Activated CD4-positive, CD25-positive, alpha-beta regulatory T cell treated with anti-CD3 and anti-CD28 coated beads, Interleukin-2, amount 50 U/mL, for 16 hours (primary cell): ENCODE results near the gene SLC35E3.

Experiments used
- DNase-seq: peaks from one replicate; pipeline ENCODE4 v3.0.0-alpha.2; 2020; ENCODE audit warnings: low read depth, low spot score

SLC35E3 gene

GRCh38 chr12:68769941-68770340 lies 24.0 kb downstream of the SLC35E3 start:
- DNase-seq = no peak

- DNase-seq = no peak
Measured at GRCh38 chr12:68771223-68771925, 25.4 kb downstream of the SLC35E3 start.

GRCh38 chr12:68772714-68773113 lies 26.7 kb downstream of the SLC35E3 start:
- DNase-seq = no peak

GRCh38 chr12:68773582-68773981 lies 27.6 kb downstream of the SLC35E3 start:
- no peak for DNase-seq

- DNase-seq = no peak
Measured at GRCh38 chr12:68775121-68775630, 29.2 kb downstream of the SLC35E3 start.

- no peak for DNase-seq
Measured at GRCh38 chr12:68776976-68777610, 31.1 kb downstream of the SLC35E3 start.

- DNase-seq = no peak
Measured at GRCh38 chr12:68779280-68779679, 33.3 kb downstream of the SLC35E3 start.

GRCh38 chr12:68780731-68781130 lies 34.8 kb downstream of the SLC35E3 start:
- DNase-seq = no peak

GRCh38 chr12:68781728-68782127 lies 35.8 kb downstream of the SLC35E3 start:
- no peak for DNase-seq

GRCh38 chr12:68784015-68784414 lies 38.0 kb downstream of the SLC35E3 start:
- DNase-seq = no peak

GRCh38 chr12:68785358-68785757 lies 39.4 kb downstream of the SLC35E3 start:
- DNase-seq = no peak

GRCh38 chr12:68785823-68786222 lies 39.8 kb downstream of the SLC35E3 start:
- no peak for DNase-seq

GRCh38 chr12:68786929-68787328 lies 41.0 kb downstream of the SLC35E3 start:
- no peak for DNase-seq

- no peak for DNase-seq
Measured at GRCh38 chr12:68788554-68789143, 42.7 kb downstream of the SLC35E3 start.

GRCh38 chr12:68789144-68789878 lies 43.3 kb downstream of the SLC35E3 start:
- no peak for DNase-seq

GRCh38 chr12:68790081-68790951 lies 44.3 kb downstream of the SLC35E3 start:
- no peak for DNase-seq

GRCh38 chr12:68790952-68791234 lies 44.9 kb downstream of the SLC35E3 start:
- no peak for DNase-seq

GRCh38 chr12:68791897-68792481 lies 46.0 kb downstream of the SLC35E3 start:
- DNase-seq = no peak

GRCh38 chr12:68792952-68793351 lies 47.0 kb downstream of the SLC35E3 start:
- DNase-seq = no peak

- no peak for DNase-seq
Measured at GRCh38 chr12:68793436-68793835, 47.5 kb downstream of the SLC35E3 start.
